Activated T-helper 17 cell treated with anti-CD3 and anti-CD28 coated beads, Interleukin-2, amount 50 U/mL, for 72 hours (primary cell): Measurements from ENCODE around the gene ZEB1. TPM values are rescaled to one million over a fixed set of nuclear protein-coding genes. Genes with fewer than 3 reads are reported as not detected.
A peak's percentile ranks its signal among the peaks of the same experiment; 100 is the strongest.

Experiments used
- ATAC-seq: fragments of 150-1000 bp; cut with Tn5 transposase; replicated peaks from 2 replicates; pipeline ENCODE4 v1.10.0; 2021; ENCODE audit warnings: mild to moderate bottlenecking, moderate library complexity
- H3K27ac Mint-ChIP-seq: one replicate; pipeline ENCODE4 v1.8.0; 2022; ENCODE audit warnings: mixed read lengths
- H3K27me3 Mint-ChIP-seq: one replicate; pipeline ENCODE4 v1.8.0; 2022; ENCODE audit warnings: mixed read lengths
- H3K36me3 Mint-ChIP-seq: one replicate; pipeline ENCODE4 v1.8.0; 2022; ENCODE audit warnings: low read depth, mild to moderate bottlenecking, mixed read lengths
- H3K4me1 Mint-ChIP-seq: one replicate; pipeline ENCODE4 v1.8.0; 2022; ENCODE audit warnings: mixed read lengths
- H3K4me3 Mint-ChIP-seq: one replicate; pipeline ENCODE4 v1.8.0; 2022; ENCODE audit warnings: mild to moderate bottlenecking, mixed read lengths
- H3K9me3 Mint-ChIP-seq: one replicate; pipeline ENCODE4 v1.8.0; 2022; ENCODE audit warnings: mixed read lengths
- total RNA-seq, 2 donors: library from RNA; stranded (reverse); gene quantifications; one replicate each; pipeline ENCODE4 v1.2.3, GENCODE V29; 2022

ZEB1 gene
- total RNA-seq, 2 donors from 2014 or later, result 46.5 to 49.2 TPM

DNA sequence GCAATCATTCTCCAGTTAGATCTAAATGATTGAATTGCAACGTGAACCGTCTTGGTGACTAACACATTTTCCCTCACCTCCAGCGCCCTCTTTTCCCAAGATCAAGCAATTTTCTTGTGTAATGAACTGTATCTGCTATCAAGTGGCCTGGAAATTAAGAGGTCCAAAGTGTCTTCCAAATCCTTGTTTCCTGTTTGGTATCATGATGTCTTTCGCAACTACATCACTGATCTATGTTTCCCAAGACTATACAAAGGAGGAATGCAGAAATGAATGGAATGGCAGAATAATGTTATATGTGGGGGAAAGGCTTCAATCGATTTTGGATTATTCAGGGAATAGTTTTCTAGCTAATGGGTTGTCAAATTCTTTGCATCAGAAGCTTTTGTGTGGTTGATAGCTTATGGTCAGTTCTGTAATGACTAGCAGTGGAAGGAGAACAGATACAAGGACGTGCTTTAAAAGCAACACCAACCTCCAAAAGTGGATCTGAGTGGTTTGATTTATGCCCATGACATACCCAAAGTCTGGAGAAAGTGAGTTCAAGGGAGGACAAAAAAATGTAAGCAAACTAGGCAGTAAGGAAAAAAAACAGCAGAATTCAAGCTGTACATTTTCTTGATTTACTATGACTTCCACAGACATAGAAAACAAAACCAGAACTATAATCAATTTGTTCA, 14.6 kb upstream of the ZEB1 start:
- Mint-ChIP-seq H3K36me3 (no peaks in the 10 kb centered on the region), H3K4me3 (no peak overlapping the region), H3K4me1 (no peaks in the 10 kb centered on the region), H3K27me3 (peaks cover 3% of the 10 kb centered on the region), H3K27ac (no peak overlapping the region), H3K9me3 (peaks cover 3% of the 10 kb centered on the region)
- no peak for ATAC-seq

DNA sequence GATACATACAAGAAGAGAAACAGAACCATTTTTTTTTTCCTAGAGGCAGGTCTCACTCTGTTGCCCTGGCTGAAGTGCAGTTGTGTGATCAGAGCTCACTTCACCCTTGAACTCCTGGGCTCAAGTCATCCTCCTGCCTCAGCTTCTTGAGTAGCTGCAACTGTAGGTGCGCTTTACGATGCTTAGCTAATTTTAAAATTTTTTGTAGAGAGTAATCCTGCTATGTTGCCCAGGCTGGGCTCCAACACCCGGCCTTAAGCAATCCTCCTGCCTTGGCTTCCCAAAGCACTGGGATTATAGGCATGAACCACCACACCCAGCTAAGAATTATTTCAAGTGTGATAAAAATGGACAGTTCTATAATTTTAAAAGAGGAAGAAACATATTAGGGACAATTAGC, 5.6 kb upstream of the ZEB1 start:
- no peak overlapping the region for H3K4me3 Mint-ChIP-seq
- H3K9me3 Mint-ChIP-seq, result no peaks in the 10 kb centered on the region
- no peak for ATAC-seq
- peaks cover 5% of the 10 kb centered on the region for H3K36me3 Mint-ChIP-seq
- peaks cover 12% of the 10 kb centered on the region for H3K4me1 Mint-ChIP-seq
- no peak overlapping the region for H3K27ac Mint-ChIP-seq
- H3K27me3 Mint-ChIP-seq, result no peaks in the 10 kb centered on the region

DNA sequence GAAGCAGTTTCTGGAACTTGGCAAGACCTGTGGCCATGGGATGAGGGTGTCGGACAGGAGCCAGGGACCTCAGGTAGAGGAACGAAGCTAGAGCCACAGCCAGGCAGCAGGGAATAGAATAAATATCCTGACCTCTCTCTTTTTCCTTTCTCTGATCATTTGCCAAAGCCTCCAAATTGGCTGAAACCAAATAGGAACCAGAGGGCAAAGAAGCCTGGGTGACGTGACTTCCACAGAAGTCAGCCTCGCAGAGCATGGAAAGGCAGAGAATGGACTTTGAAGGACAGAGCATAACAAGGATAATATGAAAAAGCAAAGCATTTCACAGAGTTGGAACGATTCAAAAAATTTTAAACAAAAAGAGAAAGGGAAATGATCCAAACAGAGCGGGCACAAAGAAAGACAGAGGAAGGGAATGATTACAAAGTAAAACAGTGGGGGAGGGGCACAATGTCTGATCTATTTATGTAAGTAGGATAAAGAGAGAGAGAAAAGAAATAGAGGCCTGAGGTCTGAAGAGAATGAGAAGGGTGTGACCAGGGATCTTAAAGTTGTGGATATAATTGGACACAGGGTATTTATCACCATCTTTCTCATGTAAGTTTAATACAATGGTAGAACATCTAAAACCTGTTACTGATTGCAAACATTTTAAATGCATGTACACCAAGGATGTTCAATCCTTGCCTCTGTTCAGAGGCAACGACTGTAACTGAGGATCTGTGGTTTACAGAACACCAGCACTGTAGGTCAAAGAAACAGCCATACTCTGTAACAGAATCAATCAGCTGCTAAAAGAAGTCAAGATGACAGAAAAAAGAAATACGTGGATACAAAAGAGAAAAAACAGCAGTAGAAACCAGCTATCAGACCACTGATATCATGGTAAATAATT, 4.5 kb upstream of the ZEB1 start:
- Mint-ChIP-seq H3K4me1 (peaks cover 12% of the 10 kb centered on the region), H3K27me3 (no peaks in the 10 kb centered on the region), H3K36me3 (peaks cover 12% of the 10 kb centered on the region), H3K4me3 (no peak overlapping the region), H3K9me3 (no peaks in the 10 kb centered on the region), H3K27ac (no peak overlapping the region)
- no peak for ATAC-seq

DNA sequence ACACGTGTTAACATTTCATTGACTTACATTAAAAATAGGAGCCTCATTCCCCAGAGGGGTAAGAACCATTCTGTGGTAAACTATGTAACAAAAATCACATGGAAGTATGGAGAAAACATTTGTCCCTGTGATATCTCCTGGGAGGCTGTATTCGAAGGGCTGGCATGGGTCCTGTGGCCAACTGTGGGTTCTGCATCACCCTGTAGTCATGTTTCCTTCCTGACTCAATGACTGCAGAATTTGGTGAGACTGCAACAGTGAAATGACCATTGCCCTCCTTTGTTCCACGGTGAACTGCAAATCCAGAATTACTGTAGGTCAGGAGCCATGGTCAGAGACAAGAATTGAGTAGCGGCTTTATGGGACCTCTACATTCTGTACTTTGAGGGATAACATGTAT, 3.6 kb upstream of the ZEB1 start:
- H3K27me3 Mint-ChIP-seq, result no peaks in the 10 kb centered on the region
- no peak overlapping the region for H3K27ac Mint-ChIP-seq
- no peak for ATAC-seq
- H3K4me1 Mint-ChIP-seq, result peaks cover 12% of the 10 kb centered on the region
- H3K36me3 Mint-ChIP-seq, result peaks cover 15% of the 10 kb centered on the region
- no peak overlapping the region for H3K4me3 Mint-ChIP-seq
- H3K9me3 Mint-ChIP-seq, result no peaks in the 10 kb centered on the region

DNA sequence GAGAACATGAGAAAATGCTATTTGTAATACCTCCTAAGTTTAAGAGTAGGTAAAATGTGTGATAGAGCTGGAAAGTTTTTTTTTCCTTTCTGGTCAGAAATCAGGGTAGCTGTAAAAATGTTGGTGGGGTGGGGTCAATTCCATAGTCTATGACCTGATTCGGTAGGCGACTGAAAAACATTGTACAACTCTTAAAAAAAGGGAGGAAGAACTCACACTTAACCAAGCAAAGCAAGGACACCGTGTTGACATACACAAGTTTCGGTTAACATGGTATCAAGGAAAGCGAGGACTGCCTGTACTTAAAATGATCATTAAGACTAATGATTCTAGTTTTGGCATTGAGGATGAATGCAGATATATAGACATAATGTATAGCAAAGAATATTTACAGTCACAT, 1.8 kb upstream of the ZEB1 start:
- peak overlapping the region; percentile 1 for H3K27ac Mint-ChIP-seq

GRCh38 chr10:31317652-31318381, 1.2 kb upstream of the ZEB1 start:
- peaks cover 24% of the 10 kb centered on the region for H3K4me1 Mint-ChIP-seq
- H3K27me3 Mint-ChIP-seq, result no peaks in the 10 kb centered on the region
- H3K36me3 Mint-ChIP-seq, result peaks cover 31% of the 10 kb centered on the region
- peak overlapping the region; percentile 99 for H3K27ac Mint-ChIP-seq
- H3K4me3 Mint-ChIP-seq, result peak overlapping the region; percentile 94
- H3K9me3 Mint-ChIP-seq, result no peaks in the 10 kb centered on the region
- no peak for ATAC-seq

More for the DNA sequence above, 1.8 kb upstream of the ZEB1 start:
- Mint-ChIP-seq H3K36me3 (peaks cover 26% of the 10 kb centered on the region), H3K9me3 (no peaks in the 10 kb centered on the region), H3K4me3 (peak overlapping the region; percentile 94), H3K4me1 (peaks cover 18% of the 10 kb centered on the region), H3K27me3 (no peaks in the 10 kb centered on the region)
- no peak for ATAC-seq

DNA sequence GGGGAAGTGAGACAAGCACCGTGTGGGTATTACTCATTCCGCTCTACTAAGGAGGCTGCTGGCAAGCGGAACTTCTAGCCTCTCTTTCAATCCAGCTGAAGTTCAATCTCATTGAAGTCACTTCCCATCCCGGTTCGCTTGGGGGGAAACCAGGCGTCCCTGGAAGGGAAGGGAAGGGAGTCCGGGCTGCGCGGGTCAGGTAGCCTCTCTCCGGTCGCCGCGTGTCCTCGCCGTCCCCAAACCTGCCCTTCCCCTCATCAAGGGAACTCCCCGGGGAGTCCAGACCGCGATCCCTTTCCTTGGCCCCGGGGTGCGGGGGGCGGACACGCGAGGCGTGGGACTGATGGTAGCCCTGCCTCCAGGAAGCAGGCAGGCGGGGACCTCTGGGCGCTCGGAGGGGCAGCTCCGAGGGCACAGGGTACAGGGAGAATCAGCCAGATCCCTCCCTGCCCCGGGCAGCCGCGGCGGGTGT, 598 bp upstream of the ZEB1 start:
- Mint-ChIP-seq H3K9me3 (no peaks in the 10 kb centered on the region), H3K4me1 (peaks cover 24% of the 10 kb centered on the region), H3K4me3 (peak overlapping the region; percentile 94), H3K36me3 (peaks cover 32% of the 10 kb centered on the region), H3K27ac (peak overlapping the region; percentile 99), H3K27me3 (no peaks in the 10 kb centered on the region)
- peak; percentile 84 for ATAC-seq

DNA sequence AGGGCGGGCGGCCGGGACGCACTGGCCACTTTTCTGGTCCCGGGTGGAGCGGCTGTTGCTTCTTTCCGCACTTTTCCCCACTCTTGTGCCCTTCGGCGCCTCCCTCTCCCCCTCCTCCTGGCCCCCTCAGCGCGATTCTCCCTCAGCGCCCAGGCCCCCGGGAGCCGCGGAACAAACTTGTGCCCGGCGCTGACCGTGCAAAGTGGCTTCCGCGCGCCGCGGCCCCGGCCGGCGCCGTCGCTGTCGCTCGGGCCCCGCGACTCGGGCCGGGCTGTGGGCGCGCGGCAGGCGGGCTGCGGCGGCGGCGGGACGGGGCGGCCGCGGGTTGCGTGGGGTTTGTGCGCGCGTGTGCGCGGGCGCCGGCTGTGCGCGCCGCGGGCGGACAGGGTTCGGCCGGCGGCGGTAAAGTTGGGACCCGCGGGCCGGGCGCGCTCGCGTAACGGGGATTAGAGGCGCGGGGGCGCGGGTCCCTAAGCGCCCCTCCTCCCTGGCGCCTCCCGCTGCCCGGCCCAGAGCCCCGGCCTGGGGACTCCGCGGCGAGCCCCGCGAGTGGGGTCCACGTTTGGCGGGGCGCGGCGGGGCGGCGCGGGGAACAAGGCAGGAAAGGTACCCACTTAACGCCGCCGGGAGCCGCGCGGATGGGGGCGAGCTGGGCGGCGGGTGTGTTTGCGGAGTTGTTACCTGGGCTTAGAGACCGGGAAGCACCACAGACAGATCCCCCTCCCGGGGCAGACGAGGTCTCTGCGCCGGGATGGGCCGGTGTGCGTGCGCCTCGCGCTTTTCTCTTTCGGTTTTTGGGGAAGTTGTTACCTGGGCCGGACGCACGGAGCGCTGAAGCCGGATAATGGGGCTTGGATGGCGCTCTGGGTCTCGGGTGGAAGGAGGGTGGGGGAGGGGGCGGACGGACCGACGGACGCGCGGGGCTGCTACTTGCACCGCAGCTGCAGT, 860 bp downstream of the ZEB1 start:
- H3K36me3 Mint-ChIP-seq, result peaks cover 32% of the 10 kb centered on the region
- H3K9me3 Mint-ChIP-seq, result no peaks in the 10 kb centered on the region
- peak overlapping the region; percentile 92 for H3K27ac Mint-ChIP-seq
- H3K4me3 Mint-ChIP-seq, result peak overlapping the region; percentile 94
- no peaks in the 10 kb centered on the region for H3K27me3 Mint-ChIP-seq
- H3K4me1 Mint-ChIP-seq, result peaks cover 34% of the 10 kb centered on the region
- ATAC-seq, result peak; percentile 3

DNA sequence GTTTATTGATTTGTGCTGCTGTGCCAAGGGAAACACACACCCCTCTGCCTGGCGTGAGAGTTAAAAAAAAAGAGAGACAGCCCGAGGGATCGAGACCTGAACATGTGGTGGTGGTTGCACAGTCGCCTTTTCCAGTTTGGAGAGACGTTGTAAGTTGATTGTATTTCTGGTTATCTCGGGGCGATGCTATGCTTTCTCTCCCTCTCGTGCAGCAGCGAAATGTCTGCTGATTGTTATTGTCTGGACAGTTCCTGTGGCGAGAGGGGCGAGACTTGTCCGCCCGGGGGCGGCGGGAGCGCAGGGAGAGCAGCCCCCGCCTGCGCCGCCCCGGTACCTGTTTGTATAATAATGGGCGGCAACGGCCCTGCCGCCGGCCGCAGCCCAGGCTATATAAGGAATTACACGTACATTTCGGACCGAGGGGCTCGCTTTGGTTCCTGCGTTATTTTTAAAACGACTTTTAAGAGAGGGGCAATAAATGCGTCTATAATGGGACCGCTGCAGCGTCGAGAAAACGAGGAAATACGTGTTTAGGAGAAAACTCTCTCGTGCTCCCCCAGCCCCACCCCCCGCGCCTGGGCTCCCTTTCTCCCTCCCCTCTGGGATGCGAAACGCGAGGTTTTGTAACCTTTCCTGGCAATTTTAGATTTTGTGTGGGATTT, 1.7 kb downstream of the ZEB1 start:
- H3K27me3 Mint-ChIP-seq, result no peaks in the 10 kb centered on the region
- ATAC-seq, result no peak
- H3K9me3 Mint-ChIP-seq, result no peaks in the 10 kb centered on the region
- peak overlapping the region; percentile 92 for H3K27ac Mint-ChIP-seq
- H3K4me3 Mint-ChIP-seq, result peak overlapping the region; percentile 93
- peaks cover 32% of the 10 kb centered on the region for H3K36me3 Mint-ChIP-seq
- peaks cover 34% of the 10 kb centered on the region for H3K4me1 Mint-ChIP-seq

DNA sequence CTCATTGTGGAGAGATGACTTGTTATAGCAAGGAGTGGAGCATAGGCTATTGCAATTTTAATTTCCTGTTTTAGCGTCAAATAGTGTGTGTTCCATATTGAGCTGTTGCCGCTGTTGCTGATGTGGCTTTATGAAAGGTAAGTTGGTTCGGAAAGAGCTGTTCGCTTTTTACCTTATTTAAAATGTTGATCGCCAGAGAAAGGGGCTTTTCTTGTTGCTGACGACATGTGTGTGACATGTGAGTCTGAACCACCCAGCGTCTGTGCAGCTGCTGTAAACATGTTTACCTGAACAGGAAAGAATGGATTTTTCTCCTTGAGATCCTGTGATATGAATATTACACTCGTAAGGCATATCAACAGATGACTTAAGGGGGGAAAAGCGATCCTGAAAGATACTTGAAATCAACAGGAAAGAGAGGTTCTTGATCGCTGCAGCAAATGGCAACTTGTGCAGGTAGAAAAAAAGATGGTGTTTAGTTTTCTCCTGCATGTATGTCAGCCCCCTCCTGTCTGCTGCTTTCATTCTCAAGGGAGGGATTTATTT, 2.5 kb downstream of the ZEB1 start:
- Mint-ChIP-seq H3K9me3 (no peaks in the 10 kb centered on the region), H3K27me3 (no peaks in the 10 kb centered on the region), H3K27ac (peak overlapping the region; percentile 92), H3K36me3 (peaks cover 32% of the 10 kb centered on the region), H3K4me3 (peak overlapping the region; percentile 93), H3K4me1 (peaks cover 34% of the 10 kb centered on the region)
- ATAC-seq, result no peak

DNA sequence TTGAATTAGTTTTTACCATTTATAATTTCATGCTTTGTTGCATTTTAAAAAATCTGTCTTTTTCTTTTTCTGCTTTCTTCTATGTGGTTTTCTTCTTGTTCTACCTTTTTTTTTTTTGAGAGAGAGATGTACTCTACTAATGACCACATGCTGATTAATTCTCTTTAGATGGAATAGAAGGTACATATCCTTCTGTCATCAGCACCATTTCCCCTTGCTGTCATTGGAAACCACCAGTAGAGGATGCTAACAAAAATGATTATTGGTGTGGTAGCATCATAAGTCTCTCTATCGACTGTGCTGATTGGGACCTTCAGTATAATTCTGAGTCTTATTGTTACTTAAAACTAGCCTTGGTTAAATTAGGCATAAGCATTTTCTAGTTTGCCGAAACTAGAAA, 3.6 kb downstream of the ZEB1 start:
- peak; percentile 20 for ATAC-seq
- H3K27me3 Mint-ChIP-seq, result no peaks in the 10 kb centered on the region
- peaks cover 27% of the 10 kb centered on the region for H3K4me1 Mint-ChIP-seq
- H3K36me3 Mint-ChIP-seq, result peaks cover 32% of the 10 kb centered on the region
- H3K27ac Mint-ChIP-seq, result peak overlapping the region; percentile 92
- H3K9me3 Mint-ChIP-seq, result no peaks in the 10 kb centered on the region
- peak overlapping the region; percentile 93 for H3K4me3 Mint-ChIP-seq

DNA sequence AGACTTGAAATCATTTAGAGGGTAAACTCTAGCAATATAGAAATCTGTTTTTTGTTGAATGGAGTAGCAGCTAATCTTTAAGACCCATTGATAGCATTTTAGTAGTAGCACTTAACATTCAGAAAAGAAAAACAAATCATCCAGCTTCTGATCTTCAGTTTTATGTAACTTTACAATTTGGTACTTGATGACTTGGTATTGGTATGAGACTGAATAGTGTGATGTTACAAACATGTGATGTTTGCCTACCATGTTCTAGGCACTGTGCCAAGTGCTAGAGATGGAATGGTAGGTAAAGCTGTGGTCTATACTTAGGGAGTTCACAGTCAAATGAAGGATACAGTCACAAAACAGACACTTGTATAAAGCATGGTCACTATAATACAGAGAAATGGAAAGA, 21.3 kb downstream of the ZEB1 start:
- Mint-ChIP-seq H3K27me3 (no peaks in the 10 kb centered on the region), H3K9me3 (no peaks in the 10 kb centered on the region), H3K4me3 (no peak overlapping the region), H3K4me1 (peaks cover 15% of the 10 kb centered on the region), H3K27ac (no peak overlapping the region), H3K36me3 (no peaks in the 10 kb centered on the region)
- ATAC-seq, result peak; percentile 66

DNA sequence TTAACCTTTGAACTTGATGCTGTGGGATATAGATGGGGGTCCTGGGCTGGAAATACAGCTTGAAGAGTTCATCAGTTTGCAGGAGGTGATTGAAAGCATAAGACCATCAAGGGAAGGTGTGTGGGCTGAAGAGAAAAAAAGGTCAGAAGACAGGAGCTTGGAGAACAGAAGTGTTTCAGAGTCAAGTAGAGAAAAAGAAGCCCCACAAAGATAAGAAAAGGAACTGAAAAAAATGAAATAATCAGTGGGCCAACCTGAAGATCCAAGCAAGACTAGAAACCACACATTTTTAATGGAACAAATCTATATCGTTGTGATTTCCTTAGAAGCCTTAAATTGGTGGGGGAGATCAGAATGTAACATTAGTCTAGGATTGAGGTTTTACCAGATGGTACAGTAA, 22.5 kb downstream of the ZEB1 start:
- peaks cover 16% of the 10 kb centered on the region for H3K4me1 Mint-ChIP-seq
- H3K36me3 Mint-ChIP-seq, result no peaks in the 10 kb centered on the region
- no peak overlapping the region for H3K4me3 Mint-ChIP-seq
- no peaks in the 10 kb centered on the region for H3K9me3 Mint-ChIP-seq
- no peak overlapping the region for H3K27ac Mint-ChIP-seq
- no peak for ATAC-seq
- H3K27me3 Mint-ChIP-seq, result no peaks in the 10 kb centered on the region
